Kidney epithelial cell (primary cell): ENCODE data around the gene MAEA. TPM values are rescaled to one million over a fixed set of nuclear protein-coding genes. Genes with fewer than 3 reads are reported as not detected.
A peak's percentile ranks its signal among the peaks of the same experiment; 100 is the strongest.
"Not testable (repeated sequence)": the region's sequence is repeated elsewhere in the genome, so short reads cannot be mapped to it uniquely, and the experiment has no call there.

Experiments used
- DNase-seq: peaks from one replicate; pipeline ENCODE4 v3.0.0-alpha.2; 2010; ENCODE audit warnings: low read depth
- H3K27me3 ChIP-seq: 2 replicates; pipeline ENCODE4 v1.6.0; 2011; ENCODE audit warnings: low read length; ENCODE audit not compliant: control insufficient read depth, insufficient read depth
- H3K36me3 ChIP-seq: 2 replicates; pipeline ENCODE4 v1.5.1; 2011; ENCODE audit warnings: low read length; ENCODE audit not compliant: control insufficient read depth, insufficient read depth
- H3K4me3 ChIP-seq: 2 replicates; pipeline ENCODE4 v1.5.1; 2011; ENCODE audit warnings: low read depth, mild to moderate bottlenecking, control low read depth, low read length
- CTCF ChIP-seq: IDR thresholded peaks from 2 replicates; pipeline ENCODE4 v1.5.1; 2011; ENCODE audit warnings: mild to moderate bottlenecking, moderate library complexity, low read length, control low read depth, inconsistent platforms; ENCODE audit not compliant: insufficient read depth, poor library complexity, severe bottlenecking
- total RNA-seq: library from RNA; depleted of rRNA; stranded (reverse); fragments of >200 nt; gene quantifications from 2 replicates; pipeline ENCODE4 v1.2.3, GENCODE V29; 2015

The MAEA gene
- total RNA-seq, 1 donor from 2014 or later, result 79.1 TPM

- no peak for DNase-seq
- TF ChIP-seq CTCF, result no peak
- peak overlapping the region; percentile 93 for H3K4me3 ChIP-seq
- H3K27me3 ChIP-seq, result no peaks in the 10 kb centered on the region
- H3K36me3 ChIP-seq, result no peaks in the 10 kb centered on the region
These were observed 905 bp upstream of the MAEA start for GRCh38 chr4:1288786-1289185.

- DNase-seq, result no peak
- peak overlapping the region; percentile 93 for H3K4me3 ChIP-seq
- no peak for TF ChIP-seq CTCF
- H3K27me3 ChIP-seq, result no peaks in the 10 kb centered on the region
- no peaks in the 10 kb centered on the region for H3K36me3 ChIP-seq
These were observed 680 bp downstream of the MAEA start for GRCh38 chr4:1290165-1290977.

- Histone ChIP-seq H3K27me3 (no peaks in the 10 kb centered on the region), H3K4me3 (peak overlapping the region; percentile 93)
- TF ChIP-seq CTCF, result no peak
These were observed 1.4 kb downstream of the MAEA start for GRCh38 chr4:1291091-1291490.

GRCh38 chr4:1291996-1292702, 2.5 kb downstream of the MAEA start:
- no peaks in the 10 kb centered on the region for H3K36me3 ChIP-seq

More at GRCh38 chr4:1291091-1291490, 1.4 kb downstream of the MAEA start:
- H3K36me3 ChIP-seq, result no peaks in the 10 kb centered on the region
- no peak for DNase-seq

GRCh38 chr4:1292703-1293011, 3.0 kb downstream of the MAEA start:
- H3K27me3 ChIP-seq, H3K4me3 ChIP-seq, DNase-seq, H3K36me3 ChIP-seq: not testable (repeated sequence)

More at GRCh38 chr4:1291996-1292702, 2.5 kb downstream of the MAEA start:
- no peak for DNase-seq
- Histone ChIP-seq H3K4me3 (no peak overlapping the region), H3K27me3 (no peaks in the 10 kb centered on the region)
- TF ChIP-seq CTCF, result no peak

- Histone ChIP-seq H3K36me3 (no peaks in the 10 kb centered on the region), H3K4me3 (no peak overlapping the region)
These were observed 3.8 kb downstream of the MAEA start for GRCh38 chr4:1293531-1293941.

More at GRCh38 chr4:1293531-1293941, 3.8 kb downstream of the MAEA start:
- H3K27me3 ChIP-seq, result no peaks in the 10 kb centered on the region
- no peak for DNase-seq
- no peak for TF ChIP-seq CTCF
